ENCODE measurements around the gene NOL3. TPM values are rescaled to one million over a fixed set of nuclear protein-coding genes. Genes with fewer than 3 reads are reported as not detected.
A peak's percentile ranks its signal among the peaks of the same experiment; 100 is the strongest.

The NOL3 gene
- total and polyA plus RNA-seq, 2 of the 13 experiments (the other 11 are each of a cell fraction or from before 2014, with no cell fraction given), result 5.7 to 20.5 TPM

- TF ChIP-seq SNAPC4 (CRISPR knock-in tag; IDR thresholded peaks at IDR 0.05), result no peak
- TF ChIP-seq CREM (IDR thresholded peaks at IDR 0.05), result no peak
- TF ChIP-seq CREM (CRISPR knock-in tag; IDR thresholded peaks at IDR 0.05), result no peak
- TF ChIP-seq GFI1 (CRISPR knock-in tag; IDR thresholded peaks at IDR 0.05; ENCODE audit: borderline replicate concordance), result 0 out of 2 replicates have a peak, but pooled peaks have one; percentile 61
- no peak for TF ChIP-seq SOX13 (IDR thresholded peaks at IDR 0.05)
- peak in 1 of 2 experiments; percentile 75; a peak in 1 of 4 replicates for TF ChIP-seq SOX13 (CRISPR knock-in tag; conservative IDR thresholded peaks at IDR 0.05 in 1 of 2, IDR thresholded peaks at IDR 0.05 in 1 of 2)
- TF ChIP-seq HNF4A (CRISPR knock-in tag; IDR thresholded peaks at IDR 0.05), result peak; percentile 65
- TF ChIP-seq ZNF777 (CRISPR knock-in tag; IDR thresholded peaks at IDR 0.05), result peak; percentile 89
- peak; percentile 82 for TF ChIP-seq SKI (IDR thresholded peaks at IDR 0.05; ENCODE audit: partially characterized antibody)
- no peak for TF ChIP-seq NR2F2 (IDR thresholded peaks at IDR 0.05; ENCODE audit: borderline replicate concordance, low read depth)
- TF ChIP-seq NR1H2 (CRISPR knock-in tag; IDR thresholded peaks at IDR 0.05; ENCODE audit: borderline replicate concordance, low read depth), result no peak
- no peak for TF ChIP-seq ZFAT (CRISPR knock-in tag; conservative IDR thresholded peaks at IDR 0.05)
- TF ChIP-seq RNF219 (CRISPR knock-in tag; IDR thresholded peaks at IDR 0.05), result no peak
- peak; percentile 84; the same call in 1 of the 2 replicates for TF ChIP-seq ZZZ3 (CRISPR knock-in tag; IDR thresholded peaks at IDR 0.05; ENCODE audit: borderline replicate concordance)
- no peak for TF ChIP-seq ZBTB21 (CRISPR knock-in tag; IDR thresholded peaks at IDR 0.05)
- TF ChIP-seq CREB1 (IDR thresholded peaks at IDR 0.05), result peak; percentile 47; the same call in 1 of the 2 replicates
- TF ChIP-seq CREB1 (CRISPR knock-in tag; IDR thresholded peaks at IDR 0.05), result no peak
- TF ChIP-seq STAT5B (CRISPR knock-in tag; IDR thresholded peaks at IDR 0.05), result peak; percentile 18; the same call in 1 of the 2 replicates
- TF ChIP-seq NFIC (IDR thresholded peaks at IDR 0.05; ENCODE audit: low read length), result no peak
- no peak for TF ChIP-seq MAFK (conservative IDR thresholded peaks at IDR 0.05 in 1 of 2, IDR thresholded peaks at IDR 0.05 in 1 of 2; ENCODE audit: low read length in 2 of 2)
- peak; percentile 84 for TF ChIP-seq RNF2 (conservative IDR thresholded peaks at IDR 0.05; ENCODE audit: low read depth)
- peak; percentile 88 for TF ChIP-seq RBFOX2 (IDR thresholded peaks at IDR 0.05; ENCODE audit: low read depth, low read length)
Observed at GRCh38 chr16:67173808-67174705, 3.7 kb downstream of the NOL3 start (continued).
